HepG2 (cell line): Measurements from ENCODE around the gene THPO. TPM values are rescaled to one million over a fixed set of nuclear protein-coding genes. Genes with fewer than 3 reads are reported as not detected.

ENCODE experiments used
- ATF1 ChIP-seq: IDR thresholded peaks from 2 replicates; pipeline ENCODE4 v1.6.1; 2016; ENCODE audit warnings: mild to moderate bottlenecking, control low read depth
- BORCS8-MEF2B ChIP-seq: sonication (generic); formaldehyde crosslinking; IDR thresholded peaks from 2 replicates; pipeline ENCODE4 v1.8.0; 2022; ENCODE audit warnings: mild to moderate bottlenecking, missing genetic modification reagents
- BRD4 ChIP-seq: sonication (generic); formaldehyde crosslinking; IDR thresholded peaks from 2 replicates; pipeline ENCODE4 v1.4.0; 2020; ENCODE audit warnings: missing genetic modification reagents
- FOXP4 ChIP-seq: sonication (generic); formaldehyde crosslinking; IDR thresholded peaks from 2 replicates; pipeline ENCODE4 v1.4.0; 2020; ENCODE audit warnings: missing genetic modification reagents
- HMGA1 ChIP-seq: sonication (generic); formaldehyde crosslinking; conservative IDR thresholded peaks from 2 replicates; pipeline ENCODE4 v1.4.0; 2020; ENCODE audit warnings: missing genetic modification reagents
- MAZ ChIP-seq, 2 experiments: sonication (generic) in 1 of 2; formaldehyde crosslinking in 1 of 2; IDR thresholded peaks; 2 replicates each; pipeline versions ENCODE4 v1.5.0 to v1.6.1; 2012 to 2020; ENCODE audit warnings: low read depth in 2 of 2, mild to moderate bottlenecking in 2 of 2, borderline replicate concordance in 1 of 2, improper control_type of control experiment in 1 of 2, low read length in 1 of 2, missing genetic modification reagents in 1 of 2, moderate library complexity in 1 of 2
- MED1 ChIP-seq: sonication (generic); formaldehyde crosslinking; IDR thresholded peaks from 2 replicates; pipeline ENCODE4 v1.4.0; 2020; ENCODE audit warnings: missing genetic modification reagents
- RFXANK ChIP-seq: IDR thresholded peaks from 2 replicates; pipeline ENCODE4 v1.6.1; 2016
- SAP130 ChIP-seq: IDR thresholded peaks from 2 replicates; pipeline ENCODE4 v1.6.1; 2016; ENCODE audit warnings: low read depth
- SP4 ChIP-seq: sonication (generic); formaldehyde crosslinking; IDR thresholded peaks from 2 replicates; pipeline ENCODE4 v1.8.1; 2023; ENCODE audit warnings: mild to moderate bottlenecking, missing genetic modification reagents
- SRY ChIP-seq: sonication (generic); formaldehyde crosslinking; IDR thresholded peaks from 2 replicates; pipeline ENCODE4 v1.8.0; 2022; ENCODE audit warnings: mild to moderate bottlenecking, missing genetic modification reagents
- YY1 ChIP-seq: IDR thresholded peaks from 2 replicates; pipeline ENCODE4 v1.6.1; 2011; ENCODE audit warnings: low read length, low read depth, moderate library complexity, mild to moderate bottlenecking; ENCODE audit not compliant: insufficient read depth, insufficient replicate concordance
- ZNF362 ChIP-seq: sonication (generic); formaldehyde crosslinking; IDR thresholded peaks from 2 replicates; pipeline ENCODE4 v1.4.0; 2020; ENCODE audit warnings: missing genetic modification reagents, mild to moderate bottlenecking, borderline replicate concordance
- ZNF556 ChIP-seq: sonication (generic); formaldehyde crosslinking; IDR thresholded peaks from 2 replicates; pipeline ENCODE4 v1.4.0; 2020; ENCODE audit warnings: mild to moderate bottlenecking, missing genetic modification reagents, borderline replicate concordance
- ZNF567 ChIP-seq: sonication (generic); formaldehyde crosslinking; IDR thresholded peaks from 2 replicates; pipeline ENCODE4 v1.8.1; 2023; ENCODE audit warnings: mild to moderate bottlenecking, missing genetic modification reagents, borderline replicate concordance
- ZNF609 ChIP-seq: sonication (generic); formaldehyde crosslinking; IDR thresholded peaks from 2 replicates; pipeline ENCODE4 v1.4.0; 2020; ENCODE audit warnings: mild to moderate bottlenecking, missing genetic modification reagents, borderline replicate concordance
- polyA plus RNA-seq, 8 experiments: library from polyadenylated mRNA; depleted of rRNA in 3 of 8; stranded (reverse) in 7 of 8; unstranded in 1 of 8; fragments of >200 nt; fragmentation: Illumina TruSeq in 4 of 8; extraction: Trizol in 4 of 8; gene quantifications; 2 replicates each; pipeline versions ENCODE4 v1.2.1 to v1.2.3, GENCODE V29; 2011 to 2016; ENCODE audit warnings: low read depth in 4 of 8, missing spikeins in 1 of 8, mixed read lengths in 1 of 8; ENCODE audit not compliant: insufficient read depth in 1 of 8
- total RNA-seq, 5 experiments: library from RNA; depleted of rRNA; stranded (reverse); fragments of >200 nt; fragmentation: Illumina TruSeq; extraction: Trizol; gene quantifications; 2 replicates each; pipeline ENCODE4 v1.2.3, GENCODE V29; 2016; ENCODE audit warnings: low read depth in 1 of 5

The THPO gene
- total and polyA plus RNA-seq, 2 of the 13 experiments (the other 11 are each of a cell fraction or from before 2014, with no cell fraction given): 2.8 to 4.8 TPM

GRCh38 chr3:184377882-184378445 lies at the start of gene THPO (continued):
- 0 out of 2 replicates have a peak, but pooled peaks have one; percentile 37 for TF ChIP-seq BRD4 (CRISPR knock-in tag)
- TF ChIP-seq SP4 (CRISPR knock-in tag): peak; percentile 61; the same call in 1 of the 2 replicates
- TF ChIP-seq YY1: peak; percentile 17
- TF ChIP-seq RFXANK (CRISPR knock-in tag): 0 out of 2 replicates have a peak, but pooled peaks have one; percentile 18
- peak; percentile 73 for TF ChIP-seq BORCS8-MEF2B (CRISPR knock-in tag)
- TF ChIP-seq HMGA1: no peak
- peak; percentile 66 for TF ChIP-seq MED1 (CRISPR knock-in tag)
- TF ChIP-seq ZNF362 (CRISPR knock-in tag): 0 out of 2 replicates have a peak, but pooled peaks have one; percentile 17
- peak; percentile 66; the same call in 1 of the 2 replicates for TF ChIP-seq SRY (CRISPR knock-in tag)
- TF ChIP-seq ZNF567 (CRISPR knock-in tag): peak; percentile 35; the same call in 1 of the 2 replicates
- TF ChIP-seq SAP130 (CRISPR knock-in tag): peak; percentile 88
- peak; percentile 56; the same call in 1 of the 2 replicates for TF ChIP-seq ZNF609 (CRISPR knock-in tag)
- peak; percentile 90 for TF ChIP-seq ATF1 (CRISPR knock-in tag)
- TF ChIP-seq ZNF556 (CRISPR knock-in tag): 0 out of 2 replicates have a peak, but pooled peaks have one; percentile 37
- TF ChIP-seq MAZ (IDR thresholded peaks at IDR 0.05; ENCODE audit: borderline replicate concordance, low read depth, low read length): peak; percentile 95
- TF ChIP-seq MAZ (CRISPR knock-in tag; IDR thresholded peaks at IDR 0.05; ENCODE audit: low read depth): peak; percentile 71
- peak; percentile 30; the same call in 1 of the 2 replicates for TF ChIP-seq FOXP4
